Cardiac septum (tissue), 1 donor: Measurements from ENCODE around the gene GRSF1. TPM values are rescaled to one million over a fixed set of nuclear protein-coding genes. Genes with fewer than 3 reads are reported as not detected.

Experiments used
- DNase-seq: peaks from one replicate; pipeline ENCODE4 v3.0.0-alpha.2; 2020; ENCODE audit warnings: low spot score
- intact Hi-C: fragments of 100-400 bp; cut with DNase I; formaldehyde crosslinking; loops from one replicate; pipeline ENCODE4 v1.14.0; 2022
- total RNA-seq: library from RNA; stranded (reverse); fragmentation: NEBNext Ultra II Directional; extraction: Animal tissue kit (Norgen Biotek cat#: 25700); gene quantifications from one replicate; pipeline ENCODE4 v1.2.1, GENCODE V29; 2021
- donor health status: DM: no; HTN: no; CAD: no.

Gene GRSF1
- total RNA-seq, 1 donor from 2014 or later: 83.5 TPM

GRCh38 chr4:70838666-70839588 lies 763 bp downstream of the GRSF1 start:
- intact Hi-C loops: loop anchor here (1.0 to 2.0 kb wide), 3 partner anchors 64 to 151 kb away; partner anchors contain the start of genes MOB1B and UTP3
- peak; percentile 86 for DNase-seq

- intact Hi-C loops: loop anchor here (2.0 kb wide), 2 partner anchors 65 to 133 kb away; partner anchors contain the start of gene MOB1B
- no peak for DNase-seq
Measured at GRCh38 chr4:70838204-70838603, 1.5 kb downstream of the GRSF1 start.

- intact Hi-C loops: no loop called here
Measured at GRCh38 chr4:70836081-70836480, 3.6 kb downstream of the GRSF1 start.

GRCh38 chr4:70833675-70834074 lies 6.0 kb downstream of the GRSF1 start:
- no peak for DNase-seq
- intact Hi-C loops: no loop called here

More at GRCh38 chr4:70836081-70836480, 3.6 kb downstream of the GRSF1 start:
- DNase-seq: no peak

GRCh38 chr4:70831293-70831692 lies 8.4 kb downstream of the GRSF1 start:
- DNase-seq: no peak

GRCh38 chr4:70830054-70830453 lies 9.6 kb downstream of the GRSF1 start:
- intact Hi-C loops: no loop called here
- DNase-seq: no peak

More at GRCh38 chr4:70831293-70831692, 8.4 kb downstream of the GRSF1 start:
- intact Hi-C loops: no loop called here

GRCh38 chr4:70829492-70829891 lies 10.2 kb downstream of the GRSF1 start:
- intact Hi-C loops: no loop called here
- DNase-seq: no peak

- DNase-seq: no peak
- intact Hi-C loops: no loop called here
Measured at GRCh38 chr4:70829015-70829414, 10.7 kb downstream of the GRSF1 start.

- intact Hi-C loops: no loop called here
- DNase-seq: no peak
Measured at GRCh38 chr4:70818921-70819320, 20.8 kb downstream of the GRSF1 start.

- no peak for DNase-seq
- intact Hi-C loops: no loop called here
Measured at GRCh38 chr4:70818173-70818855, 21.4 kb downstream of the GRSF1 start.

- intact Hi-C loops: no loop called here
- no peak for DNase-seq
Measured at GRCh38 chr4:70816894-70817293, 22.8 kb downstream of the GRSF1 start.

- intact Hi-C loops: no loop called here
- no peak for DNase-seq
Measured at GRCh38 chr4:70815370-70815769, 24.3 kb downstream of the GRSF1 start.

GRCh38 chr4:70808151-70808550 lies 31.5 kb downstream of the GRSF1 start:
- intact Hi-C loops: no loop called here
- no peak for DNase-seq

- no peak for DNase-seq
- intact Hi-C loops: no loop called here
Measured at GRCh38 chr4:70802928-70803580, 36.6 kb downstream of the GRSF1 start.

GRCh38 chr4:70801265-70801809 lies 38.4 kb downstream of the GRSF1 start:
- DNase-seq: no peak
- intact Hi-C loops: no loop called here

- DNase-seq: no peak
- intact Hi-C loops: no loop called here
Measured at GRCh38 chr4:70793626-70794025, 46.1 kb downstream of the GRSF1 start.

GRCh38 chr4:70788733-70789132 lies 51.0 kb downstream of the GRSF1 start:
- no peak for DNase-seq
- intact Hi-C loops: no loop called here

- intact Hi-C loops: no loop called here
- no peak for DNase-seq
Measured at GRCh38 chr4:70787496-70787895, 52.2 kb downstream of the GRSF1 start.

- intact Hi-C loops: no loop called here
- no peak for DNase-seq
Measured at GRCh38 chr4:70783096-70783495, 56.6 kb downstream of the GRSF1 start.

GRCh38 chr4:70778888-70779422 lies 60.7 kb downstream of the GRSF1 start:
- intact Hi-C loops: no loop called here
- no peak for DNase-seq
